Stimulated activated naive B cell treated with anti-CD40 and anti-IgM and Interleukin-4, amounts not matched to agents 10 μg/mL and 1 μg/mL and 100 μg/mL, for 72 hours (primary cell): Measurements from ENCODE around the gene SNX3.
A peak's percentile ranks its signal among the peaks of the same experiment; 100 is the strongest.

Experiments
- ATAC-seq, 2 donors: fragments of 150-1000 bp; cut with Tn5 transposase; replicated peaks; 2 replicates each; pipeline ENCODE4 v1.10.0; 2021; ENCODE audit warnings: moderate library complexity in 1 of 2
- DNase-seq: peaks from one replicate; pipeline ENCODE4 v3.0.0; 2021
- H3K27ac Mint-ChIP-seq: one replicate; pipeline ENCODE4 v1.8.0; 2022; ENCODE audit warnings: mild to moderate bottlenecking, mixed read lengths
- H3K27me3 Mint-ChIP-seq, 2 donors: one replicate each; pipeline ENCODE4 v1.8.0; 2022; ENCODE audit warnings: mixed read lengths in 2 of 2
- H3K36me3 Mint-ChIP-seq, 2 donors: one replicate each; pipeline ENCODE4 v1.8.0; 2022; ENCODE audit warnings: mixed read lengths in 2 of 2, mild to moderate bottlenecking in 1 of 2
- H3K4me1 Mint-ChIP-seq, 2 donors: one replicate each; pipeline ENCODE4 v1.8.0; 2022; ENCODE audit warnings: mixed read lengths in 2 of 2, mild to moderate bottlenecking in 1 of 2
- H3K4me3 Mint-ChIP-seq, 2 donors: one replicate each; pipeline ENCODE4 v1.8.0; 2022; ENCODE audit warnings: mild to moderate bottlenecking in 2 of 2, mixed read lengths in 2 of 2, moderate library complexity in 1 of 2
- H3K9me3 Mint-ChIP-seq, 2 donors: one replicate each; pipeline ENCODE4 v1.8.0; 2022; ENCODE audit warnings: mixed read lengths in 2 of 2, mild to moderate bottlenecking in 1 of 2

Gene SNX3

DNA sequence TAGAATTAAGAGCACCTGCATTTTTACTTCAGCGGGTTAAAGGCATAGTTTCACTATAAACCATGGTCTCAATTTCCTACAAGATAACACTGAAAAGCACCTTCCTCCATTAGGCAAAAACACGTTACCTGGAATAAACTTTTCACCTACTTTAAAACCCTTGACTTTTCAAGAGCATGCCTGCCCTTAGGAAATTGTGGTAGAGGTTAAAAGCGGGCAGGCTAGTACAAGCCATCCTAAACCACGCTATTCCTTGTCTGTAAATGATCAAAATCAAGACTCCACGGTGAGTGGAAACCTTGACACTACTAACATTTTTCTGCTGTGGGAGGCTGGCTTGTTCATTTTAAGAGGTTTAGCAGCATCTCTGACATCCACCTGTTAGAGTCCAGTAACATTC lies 51.1 kb downstream of the SNX3 start:
- ATAC-seq (no peak), DNase-seq (no peak)
- Mint-ChIP-seq H3K9me3 (no peaks in the 10 kb centered on the region), H3K27ac (peak overlapping the region; percentile 69), H3K4me3 (no peak overlapping the region), H3K4me1 (peaks cover 12 to 30% of the 10 kb centered on the region in 2 donors), H3K36me3 (peaks cover 29 to 55% of the 10 kb centered on the region in 2 donors), H3K27me3 (no peaks in the 10 kb centered on the region)

DNA sequence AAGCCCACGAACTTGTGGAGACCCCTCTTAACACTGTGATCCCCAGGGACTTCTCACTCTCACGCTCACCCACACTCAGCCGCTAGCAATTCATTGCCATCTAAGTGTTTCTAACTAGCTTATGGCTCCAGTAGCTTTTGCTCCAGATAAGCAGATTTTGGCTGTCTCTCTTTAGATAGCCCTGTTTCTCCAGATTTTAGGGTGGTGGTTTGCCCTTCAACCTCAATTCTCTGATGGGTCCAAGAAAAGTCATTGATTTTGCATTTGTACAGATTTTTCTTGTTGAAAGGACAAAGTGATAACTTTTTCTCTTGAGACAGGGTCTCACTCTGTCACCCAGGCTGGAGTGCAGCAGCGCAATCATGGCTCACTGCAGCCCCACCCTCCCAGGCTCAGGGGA lies 53.8 kb downstream of the SNX3 start:
- DNase-seq = no peak
- no peak for ATAC-seq
- Mint-ChIP-seq H3K27ac (no peak overlapping the region), H3K4me3 (no peak overlapping the region), H3K9me3 (no peaks in the 10 kb centered on the region), H3K36me3 (peaks cover 34 to 56% of the 10 kb centered on the region in 2 donors), H3K4me1 (peaks cover 22 to 45% of the 10 kb centered on the region in 2 donors), H3K27me3 (no peaks in the 10 kb centered on the region)

DNA sequence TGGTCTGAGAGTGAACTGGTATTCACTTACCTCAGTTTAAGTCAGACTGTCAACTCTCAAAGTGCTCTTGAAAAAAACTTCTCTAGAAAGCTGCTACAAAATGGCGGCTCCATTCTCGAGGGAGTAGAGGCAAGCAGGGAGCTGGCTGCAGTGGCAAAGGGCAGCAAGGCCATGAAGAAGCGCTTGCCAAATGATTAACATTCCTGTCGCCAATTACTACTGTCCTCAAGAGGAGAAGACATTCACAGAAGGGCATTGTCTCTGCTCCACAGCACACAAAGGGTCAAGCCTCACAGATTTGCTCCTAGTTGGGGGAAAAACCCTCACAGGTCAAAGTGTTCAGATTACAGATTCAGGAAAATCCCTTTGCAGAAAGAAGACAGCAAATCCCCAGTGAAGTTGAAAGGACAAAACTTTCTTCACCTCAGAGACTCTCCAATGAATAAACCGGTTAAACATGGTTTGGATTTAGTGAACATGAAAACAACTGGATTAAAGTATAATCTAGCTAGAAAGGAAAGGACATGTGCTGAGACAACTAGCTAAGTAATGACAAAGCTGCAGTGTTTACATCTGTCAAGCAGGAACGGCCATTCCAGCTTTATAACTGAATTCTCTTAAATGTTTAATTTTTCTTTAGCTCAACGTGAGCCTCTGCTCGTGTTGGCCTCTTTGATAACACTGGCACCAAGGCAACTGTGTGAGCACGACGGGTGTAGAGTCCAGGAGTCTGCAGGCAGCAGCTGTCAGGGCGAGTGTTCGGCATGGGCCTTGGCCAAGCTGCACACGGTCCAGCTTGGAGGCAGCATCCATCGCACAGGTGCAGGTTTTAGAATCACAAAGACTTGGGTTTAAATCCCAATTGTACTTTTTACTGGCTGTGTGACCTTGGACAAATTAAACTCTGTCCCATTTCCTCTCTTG lies 57.4 kb downstream of the SNX3 start:
- no peaks in the 10 kb centered on the region for H3K27me3 Mint-ChIP-seq
- peak; percentile 94 to 98 for ATAC-seq
- H3K27ac Mint-ChIP-seq = peak overlapping the region; percentile 59
- H3K4me1 Mint-ChIP-seq = peaks cover 19 to 32% of the 10 kb centered on the region in 2 donors
- DNase-seq = peak; percentile 58
- no peaks in the 10 kb centered on the region for H3K9me3 Mint-ChIP-seq
- H3K36me3 Mint-ChIP-seq = peaks cover 24 to 48% of the 10 kb centered on the region in 2 donors
- peak overlapping the region; percentile 14 to 21 for H3K4me3 Mint-ChIP-seq

DNA sequence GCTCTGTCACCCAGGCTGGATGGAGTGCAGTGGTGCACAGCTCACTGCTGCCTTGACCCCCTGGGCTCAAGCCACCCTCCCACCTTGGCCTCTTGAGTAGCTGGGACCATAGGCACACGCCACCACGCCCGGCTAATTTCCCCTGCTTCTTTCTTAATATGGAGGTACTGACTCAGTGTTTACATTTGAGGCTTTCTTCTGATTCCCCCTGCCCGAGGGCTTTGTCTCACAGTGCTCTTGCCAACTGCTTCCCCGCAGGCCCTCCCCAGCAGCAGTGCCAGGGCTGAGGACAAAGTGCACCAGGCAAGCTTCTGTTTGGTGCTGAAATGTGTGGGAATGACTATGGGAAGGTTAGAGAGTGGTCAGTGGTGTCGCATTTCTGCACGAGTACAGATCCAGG lies 60.2 kb downstream of the SNX3 start:
- Mint-ChIP-seq H3K27ac (no peak overlapping the region), H3K4me3 (no peak overlapping the region), H3K36me3 (peaks cover 13 to 38% of the 10 kb centered on the region in 2 donors), H3K27me3 (no peaks in the 10 kb centered on the region), H3K9me3 (no peaks in the 10 kb centered on the region), H3K4me1 (peaks cover 9 to 22% of the 10 kb centered on the region in 2 donors)
- no peak for ATAC-seq
- DNase-seq = no peak

DNA sequence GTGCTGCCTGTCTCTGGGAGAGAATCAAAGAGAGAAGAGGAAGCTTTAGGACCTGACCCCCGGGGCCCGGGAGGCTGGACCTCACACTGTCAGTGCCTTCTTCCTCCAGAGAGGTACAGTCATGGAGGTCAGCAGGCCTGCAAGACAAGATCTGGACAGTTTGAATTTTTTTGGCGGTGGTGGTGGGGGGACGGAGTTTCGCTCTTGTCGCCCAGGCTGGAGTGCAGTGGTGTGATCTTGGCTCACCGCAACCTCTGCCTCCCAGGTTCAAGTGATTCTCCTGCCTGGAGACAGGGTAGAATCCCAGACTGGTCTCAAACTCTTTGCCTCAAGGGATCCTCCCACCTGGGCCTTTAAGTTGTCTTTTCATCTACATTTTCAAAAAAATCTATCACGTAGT lies 60.7 kb downstream of the SNX3 start:
- no peak for ATAC-seq
- H3K36me3 Mint-ChIP-seq = peaks cover 13 to 33% of the 10 kb centered on the region in 2 donors
- no peak overlapping the region for H3K27ac Mint-ChIP-seq

DNA sequence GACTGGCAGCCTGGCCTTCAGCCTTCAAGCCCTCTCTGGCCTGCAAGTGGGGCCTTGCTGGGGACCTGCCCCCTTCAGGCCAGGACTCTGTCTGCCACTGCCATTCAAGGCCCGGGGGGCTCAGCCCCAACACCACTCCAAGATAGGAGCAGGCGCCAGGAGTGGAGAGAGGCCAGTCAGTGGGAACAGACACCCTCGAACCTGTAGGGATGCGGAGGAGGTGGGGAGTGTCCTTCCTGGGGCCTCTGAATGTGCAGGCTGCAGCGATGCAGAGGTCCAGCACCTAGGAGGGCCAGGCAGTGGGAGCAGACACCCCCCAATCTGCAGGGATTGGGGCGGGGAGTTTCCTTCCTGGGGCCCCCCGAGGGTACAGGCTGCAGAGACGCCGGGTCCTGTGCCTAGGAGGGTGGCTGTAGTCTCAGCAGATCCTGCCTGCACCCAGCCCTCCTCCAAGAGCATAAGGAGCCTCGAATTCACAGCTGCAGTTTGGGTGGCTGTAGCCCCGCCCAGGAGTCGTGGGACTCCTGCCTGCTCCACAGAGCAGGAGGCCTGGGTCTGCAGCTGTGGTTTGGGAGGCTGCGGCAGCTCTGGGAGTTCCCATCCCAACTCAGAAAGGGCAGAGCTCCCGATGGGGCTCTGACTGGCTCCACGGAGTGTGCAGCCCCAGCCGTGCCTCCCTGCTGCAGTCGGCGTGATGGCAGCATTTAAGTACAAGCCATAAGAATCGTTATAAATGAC lies 61.9 kb downstream of the SNX3 start:
- peaks cover 8 to 12% of the 10 kb centered on the region in 2 donors for H3K4me1 Mint-ChIP-seq
- ATAC-seq = no peak

More for the DNA sequence above, 60.7 kb downstream of the SNX3 start:
- peaks cover 9 to 17% of the 10 kb centered on the region in 2 donors for H3K4me1 Mint-ChIP-seq
- no peaks in the 10 kb centered on the region for H3K9me3 Mint-ChIP-seq
- no peak for DNase-seq
- H3K4me3 Mint-ChIP-seq = no peak overlapping the region
- peaks cover 0 to under 1% of the 10 kb centered on the region in 2 donors for H3K27me3 Mint-ChIP-seq

DNA sequence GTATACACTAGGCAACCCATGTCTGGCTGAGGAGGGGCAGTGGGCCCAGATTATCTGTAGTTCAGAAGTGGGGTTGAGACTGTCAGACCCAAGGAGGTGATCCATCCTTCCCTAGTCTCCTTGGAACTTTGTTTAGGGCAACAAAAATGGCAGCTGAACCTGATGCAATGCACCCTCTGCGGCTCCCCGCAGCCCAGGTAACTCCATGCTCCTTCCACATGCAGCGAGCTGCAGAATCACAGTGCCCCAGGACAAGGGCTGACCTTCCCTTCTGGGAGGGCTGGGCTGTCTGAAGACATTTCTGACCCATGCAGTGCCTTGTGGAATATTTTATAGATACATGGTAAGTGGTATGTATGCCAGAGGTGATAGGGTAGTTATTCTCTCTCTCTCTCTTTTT lies 65.6 kb downstream of the SNX3 start:
- ATAC-seq = no peak
- Mint-ChIP-seq H3K36me3 (peaks cover 5 to 18% of the 10 kb centered on the region in 2 donors), H3K9me3 (no peaks in the 10 kb centered on the region), H3K4me3 (no peak overlapping the region), H3K27ac (no peak overlapping the region), H3K27me3 (peaks cover 13 to 24% of the 10 kb centered on the region in 2 donors), H3K4me1 (peaks cover 0 to 6% of the 10 kb centered on the region in 2 donors)
- DNase-seq = no peak

More for the DNA sequence above, 61.9 kb downstream of the SNX3 start:
- peaks cover 8 to 11% of the 10 kb centered on the region in 2 donors for H3K27me3 Mint-ChIP-seq
- no peak overlapping the region for H3K4me3 Mint-ChIP-seq
- H3K9me3 Mint-ChIP-seq = no peaks in the 10 kb centered on the region
- no peak overlapping the region for H3K27ac Mint-ChIP-seq
- peaks cover 13 to 31% of the 10 kb centered on the region in 2 donors for H3K36me3 Mint-ChIP-seq
- DNase-seq = no peak

DNA sequence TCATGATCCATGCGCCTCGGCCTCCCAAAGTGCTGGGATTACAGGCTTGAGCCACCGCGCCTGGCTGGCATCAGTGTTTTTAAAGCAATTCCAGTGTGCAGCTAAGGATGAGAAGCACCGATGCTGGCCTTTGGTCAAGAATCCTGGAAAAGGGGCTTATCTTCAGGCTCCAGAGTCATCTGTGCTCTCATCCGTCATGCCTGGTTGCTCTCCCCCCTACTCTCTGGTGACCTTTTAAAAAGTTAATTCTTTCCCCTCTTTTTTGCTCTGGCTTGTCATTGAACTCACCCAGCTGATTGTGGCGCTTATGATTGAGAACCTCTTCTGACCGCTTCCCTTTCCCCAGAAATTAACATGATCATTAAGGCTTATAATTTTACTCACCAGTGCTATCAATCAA lies 66.3 kb downstream of the SNX3 start:
- Mint-ChIP-seq H3K27ac (no peak overlapping the region), H3K4me3 (no peak overlapping the region), H3K36me3 (peaks cover 0 to 12% of the 10 kb centered on the region in 2 donors), H3K27me3 (peaks cover 14 to 30% of the 10 kb centered on the region in 2 donors), H3K4me1 (peaks cover 0 to 6% of the 10 kb centered on the region in 2 donors), H3K9me3 (no peaks in the 10 kb centered on the region)
- DNase-seq (no peak), ATAC-seq (no peak)

DNA sequence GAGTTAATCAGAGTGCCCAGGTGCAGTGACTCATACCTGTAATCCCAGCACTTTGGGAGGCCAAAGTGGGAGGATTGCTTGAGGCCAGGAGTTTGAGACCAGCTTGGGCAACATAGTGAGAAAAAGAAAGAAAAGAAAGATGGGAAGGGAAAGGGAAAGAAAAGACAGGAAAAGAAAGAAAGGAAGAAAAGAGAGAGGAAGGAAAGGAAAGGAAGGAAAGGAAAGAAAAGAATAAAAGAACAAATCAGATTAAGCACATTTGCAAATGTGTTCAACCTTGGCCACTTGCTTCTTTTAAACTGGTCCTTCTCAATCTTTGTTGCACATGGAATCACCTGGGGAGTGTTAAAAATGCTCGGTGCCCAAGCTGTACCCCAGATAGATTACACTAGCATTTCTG lies 67.0 kb downstream of the SNX3 start:
- Mint-ChIP-seq H3K36me3 (peaks cover 0 to 12% of the 10 kb centered on the region in 2 donors), H3K27me3 (peaks cover 18 to 36% of the 10 kb centered on the region in 2 donors), H3K4me1 (peaks cover 0 to 6% of the 10 kb centered on the region in 2 donors), H3K9me3 (no peaks in the 10 kb centered on the region), H3K27ac (no peak overlapping the region), H3K4me3 (peak overlapping the region in 1 of 2 donors; percentile 23)
- DNase-seq (no peak), ATAC-seq (no peak)

DNA sequence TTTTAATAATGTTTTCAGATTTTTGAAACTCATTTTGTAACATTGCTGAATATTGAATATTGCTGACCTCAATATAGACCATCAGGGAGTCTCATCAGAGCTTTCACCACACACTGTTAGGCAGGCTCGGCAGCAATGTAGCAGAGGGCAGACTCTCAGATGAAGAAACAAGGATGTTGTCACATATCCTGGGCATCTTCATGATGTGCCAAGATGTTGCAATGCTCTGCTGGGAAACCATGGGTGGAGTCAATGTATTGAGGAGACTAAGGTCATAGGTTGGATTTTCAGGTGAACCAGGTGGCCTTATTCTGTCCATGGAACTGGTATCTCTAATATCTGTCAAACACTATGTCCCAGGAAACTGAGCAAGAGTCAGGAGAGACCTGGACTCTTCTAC lies 67.7 kb downstream of the SNX3 start:
- Mint-ChIP-seq H3K9me3 (no peaks in the 10 kb centered on the region), H3K36me3 (peaks cover 0 to 6% of the 10 kb centered on the region in 2 donors), H3K27ac (no peak overlapping the region), H3K4me3 (no peak overlapping the region), H3K4me1 (peaks cover 0 to 6% of the 10 kb centered on the region in 2 donors), H3K27me3 (peaks cover 19 to 36% of the 10 kb centered on the region in 2 donors)
- ATAC-seq (no peak), DNase-seq (no peak)

DNA sequence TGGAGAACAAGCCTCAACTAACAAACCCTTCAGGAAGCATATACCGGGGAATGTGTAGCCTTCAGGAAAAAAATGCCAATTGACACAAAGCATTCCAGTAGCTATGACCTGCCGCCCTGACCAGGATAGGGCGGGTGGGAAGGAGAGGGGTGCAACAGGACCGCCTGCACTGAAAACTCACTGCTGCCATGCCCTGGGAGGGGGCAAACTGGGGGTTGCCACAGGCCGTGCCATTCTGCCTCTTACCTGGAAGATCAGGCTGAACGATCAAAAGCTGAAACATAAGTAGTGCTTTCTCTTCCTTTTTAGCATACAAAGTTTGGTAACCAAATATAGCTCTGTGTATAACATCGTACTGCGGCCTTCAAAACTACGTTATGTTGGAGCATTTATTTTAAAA lies 73.3 kb downstream of the SNX3 start:
- ATAC-seq (no peak), DNase-seq (no peak)
- peaks cover 23 to 37% of the 10 kb centered on the region in 2 donors for H3K27me3 Mint-ChIP-seq
- H3K4me3 Mint-ChIP-seq = no peak overlapping the region
- no peaks in the 10 kb centered on the region for H3K4me1 Mint-ChIP-seq
- no peaks in the 10 kb centered on the region for H3K36me3 Mint-ChIP-seq
- H3K27ac Mint-ChIP-seq = no peak overlapping the region
- H3K9me3 Mint-ChIP-seq = no peaks in the 10 kb centered on the region

DNA sequence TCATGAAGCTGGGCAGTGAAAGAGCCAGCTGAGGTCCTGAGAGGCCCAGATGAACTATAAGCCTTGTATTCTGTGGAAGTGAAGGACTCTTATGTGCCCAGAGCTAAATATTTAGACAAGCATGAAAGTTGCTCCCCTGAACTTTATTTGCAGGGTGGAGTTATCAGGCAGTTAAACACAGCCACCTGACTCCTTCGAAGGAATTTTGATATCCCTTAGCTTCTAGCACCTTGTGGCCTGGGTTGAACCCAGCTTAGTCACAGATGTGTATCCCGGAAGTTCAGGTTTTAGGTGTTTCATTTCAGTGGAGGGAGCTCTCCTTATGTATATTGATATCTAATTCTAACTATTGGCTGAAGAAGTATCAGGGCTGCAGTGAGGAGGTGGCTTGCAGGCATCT lies 74.6 kb downstream of the SNX3 start:
- Mint-ChIP-seq H3K9me3 (no peaks in the 10 kb centered on the region), H3K27ac (no peak overlapping the region), H3K27me3 (peaks cover 28 to 43% of the 10 kb centered on the region in 2 donors), H3K4me1 (no peaks in the 10 kb centered on the region), H3K36me3 (no peaks in the 10 kb centered on the region), H3K4me3 (no peak overlapping the region)
- ATAC-seq (no peak), DNase-seq (no peak)

DNA sequence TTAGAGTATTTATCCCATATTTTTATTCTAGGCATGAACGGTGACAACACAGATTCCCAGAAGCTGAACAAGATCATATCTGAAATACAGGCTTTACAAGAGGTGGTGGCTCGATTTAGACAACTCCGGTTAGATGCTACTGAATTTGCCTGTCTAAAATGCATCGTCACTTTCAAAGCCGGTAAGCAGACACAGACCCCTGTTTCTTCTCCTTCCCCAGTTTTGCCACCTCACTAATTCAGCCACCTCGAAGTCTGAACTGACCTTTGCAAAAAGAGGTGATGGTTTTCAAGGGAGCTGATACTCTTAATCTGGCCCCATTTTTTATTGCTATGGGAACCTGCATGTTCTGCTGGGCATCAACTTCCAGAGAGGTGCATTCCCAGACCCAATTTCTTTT lies 80.1 kb downstream of the SNX3 start:
- H3K27ac Mint-ChIP-seq = no peak overlapping the region
- H3K4me1 Mint-ChIP-seq = peaks cover 10% of the 10 kb centered on the region in 2 donors
- no peaks in the 10 kb centered on the region for H3K36me3 Mint-ChIP-seq
- H3K27me3 Mint-ChIP-seq = peaks cover 42 to 56% of the 10 kb centered on the region in 2 donors
- H3K9me3 Mint-ChIP-seq = no peaks in the 10 kb centered on the region
- ATAC-seq = no peak
- H3K4me3 Mint-ChIP-seq = no peak overlapping the region
- no peak for DNase-seq

DNA sequence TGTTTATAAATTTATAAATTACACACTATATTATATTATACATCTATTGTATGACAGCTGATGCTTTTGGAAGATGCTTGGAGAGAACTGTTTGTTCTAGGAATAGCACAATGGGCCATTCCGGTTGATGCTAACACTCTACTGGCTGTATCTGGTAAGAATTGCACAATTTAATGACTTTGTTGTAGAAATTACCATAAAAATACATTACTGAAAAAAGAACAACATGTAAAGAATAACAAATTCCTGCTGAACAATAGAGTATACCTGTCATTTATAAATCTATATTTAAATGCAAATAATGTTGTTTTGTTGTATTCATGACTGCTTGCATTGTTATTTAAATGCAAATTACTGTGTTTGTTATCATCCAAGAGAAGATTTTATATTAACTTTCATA lies 80.6 kb downstream of the SNX3 start:
- Mint-ChIP-seq H3K4me3 (no peak overlapping the region), H3K36me3 (no peaks in the 10 kb centered on the region), H3K9me3 (no peaks in the 10 kb centered on the region), H3K27me3 (peaks cover 46 to 56% of the 10 kb centered on the region in 2 donors), H3K27ac (no peak overlapping the region), H3K4me1 (peaks cover 13 to 15% of the 10 kb centered on the region in 2 donors)
- DNase-seq = no peak
- no peak for ATAC-seq
